ENCODE results near the gene CSF1R. TPM values are rescaled to one million over a fixed set of nuclear protein-coding genes. Genes with fewer than 3 reads are reported as not detected.
"Not testable (repeated sequence)": the region's sequence is repeated elsewhere in the genome, so short reads cannot be mapped to it uniquely, and the experiment has no call there.

The CSF1R gene
- total and polyA plus RNA-seq, 2 donors from 2014 or later = 7.5 to 55.8 TPM

GRCh38 chr5:150052956-150053712 is 33.2 kb downstream of the CSF1R start:
- FAIRE-seq = no peak

DNA sequence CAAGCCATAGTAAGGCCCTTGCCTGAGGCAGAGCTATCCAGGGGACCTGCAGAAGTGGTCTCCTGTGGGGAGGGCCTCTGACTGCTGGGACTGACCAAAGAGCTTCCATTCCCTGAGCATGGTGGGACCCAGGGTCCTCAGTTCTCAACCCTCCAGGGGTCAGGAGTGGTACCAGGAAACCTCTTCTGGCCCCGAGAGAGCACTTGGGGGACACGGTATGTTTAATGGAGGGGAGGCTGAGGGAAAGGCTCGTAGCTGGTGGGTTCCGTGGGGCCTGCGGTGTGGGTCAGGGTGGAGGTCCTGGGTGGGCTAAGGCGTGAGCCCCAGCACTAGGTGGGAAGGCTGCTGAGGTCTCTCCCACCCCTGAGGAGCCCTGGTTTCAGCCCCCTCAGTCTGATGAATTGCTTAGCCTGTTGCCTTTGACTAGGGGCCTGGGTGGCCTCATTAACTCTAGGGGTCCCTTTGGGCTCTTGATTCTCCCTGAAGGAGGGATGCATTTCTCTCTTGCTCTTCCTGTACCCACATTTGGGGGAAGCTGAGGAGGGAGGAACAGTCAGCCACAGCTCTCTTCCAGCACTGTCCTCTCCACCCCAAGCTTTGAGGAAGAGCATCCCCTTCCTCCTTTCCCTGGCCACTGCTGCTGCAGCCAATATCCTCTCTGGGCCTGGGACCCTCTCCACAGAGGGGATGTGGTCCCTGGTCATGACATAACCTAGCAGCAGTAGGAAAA is 34.0 kb downstream of the CSF1R start:
- Histone ChIP-seq H3K9ac (ENCODE audit: low read length in 3 of 3) (no peak overlapping the region), H3K27me3 (ENCODE audit: control insufficient read depth, insufficient read depth, low read length) (no peaks in the 10 kb centered on the region), H3K4me3 (ENCODE audit: low read length in 3 of 3) (no peak overlapping the region), H3K4me1 (ENCODE audit: control insufficient read depth in 2 of 3, insufficient read depth in 2 of 3, low read depth in 1 of 3, low read length in 3 of 3) (no peaks in the 10 kb centered on the region), H3K27ac (ENCODE audit: low read depth in 2 of 2, low read length in 2 of 2) (no peak overlapping the region), H3K36me3 (ENCODE audit: control insufficient read depth in 2 of 3, insufficient read depth in 3 of 3, low read length in 3 of 3) (peaks cover 2 to 69% (median 43%) of the 10 kb centered on the region in 3 donors), H3K9me3 (ENCODE audit: control insufficient read depth in 2 of 3, insufficient read depth in 1 of 3, low read length in 3 of 3) (no peaks in the 10 kb centered on the region)
- DNase-seq = peak in 1 of 5 donors; percentile 12
- intact Hi-C loops (cut with DNase I) = no loop called here
- no peak for FAIRE-seq
- TF ChIP-seq, protein P1, sequence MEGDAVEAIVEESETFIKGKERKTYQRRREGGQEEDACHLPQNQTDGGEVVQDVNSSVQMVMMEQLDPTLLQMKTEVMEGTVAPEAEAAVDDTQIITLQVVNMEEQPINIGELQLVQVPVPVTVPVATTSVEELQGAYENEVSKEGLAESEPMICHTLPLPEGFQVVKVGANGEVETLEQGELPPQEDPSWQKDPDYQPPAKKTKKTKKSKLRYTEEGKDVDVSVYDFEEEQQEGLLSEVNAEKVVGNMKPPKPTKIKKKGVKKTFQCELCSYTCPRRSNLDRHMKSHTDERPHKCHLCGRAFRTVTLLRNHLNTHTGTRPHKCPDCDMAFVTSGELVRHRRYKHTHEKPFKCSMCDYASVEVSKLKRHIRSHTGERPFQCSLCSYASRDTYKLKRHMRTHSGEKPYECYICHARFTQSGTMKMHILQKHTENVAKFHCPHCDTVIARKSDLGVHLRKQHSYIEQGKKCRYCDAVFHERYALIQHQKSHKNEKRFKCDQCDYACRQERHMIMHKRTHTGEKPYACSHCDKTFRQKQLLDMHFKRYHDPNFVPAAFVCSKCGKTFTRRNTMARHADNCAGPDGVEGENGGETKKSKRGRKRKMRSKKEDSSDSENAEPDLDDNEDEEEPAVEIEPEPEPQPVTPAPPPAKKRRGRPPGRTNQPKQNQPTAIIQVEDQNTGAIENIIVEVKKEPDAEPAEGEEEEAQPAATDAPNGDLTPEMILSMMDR (IDR thresholded peaks at IDR 0.05; ENCODE audit: borderline replicate concordance, extremely low read depth, insufficient read depth) = no peak

More at GRCh38 chr5:150052956-150053712, 33.2 kb downstream of the CSF1R start:
- intact Hi-C loops (cut with DNase I) = no loop called here
- Histone ChIP-seq H3K9ac (ENCODE audit: low read length in 3 of 3) (no peak overlapping the region), H3K36me3 (ENCODE audit: control insufficient read depth in 2 of 3, insufficient read depth in 3 of 3, low read length in 3 of 3) (peaks cover 2 to 62% (median 37%) of the 10 kb centered on the region in 3 donors), H3K27me3 (ENCODE audit: control insufficient read depth, insufficient read depth, low read length) (no peaks in the 10 kb centered on the region), H3K4me3 (ENCODE audit: low read length in 3 of 3) (no peak overlapping the region), H3K27ac (ENCODE audit: low read depth in 2 of 2, low read length in 2 of 2) (no peak overlapping the region), H3K9me3 (ENCODE audit: control insufficient read depth in 2 of 3, insufficient read depth in 1 of 3, low read length in 3 of 3) (no peaks in the 10 kb centered on the region), H3K4me1 (ENCODE audit: control insufficient read depth in 2 of 3, insufficient read depth in 2 of 3, low read depth in 1 of 3, low read length in 3 of 3) (no peaks in the 10 kb centered on the region)
- DNase-seq = peak in 1 of 5 donors; percentile 22
- TF ChIP-seq, protein P1 (IDR thresholded peaks at IDR 0.05; ENCODE audit: borderline replicate concordance, extremely low read depth, insufficient read depth) = no peak

DNA sequence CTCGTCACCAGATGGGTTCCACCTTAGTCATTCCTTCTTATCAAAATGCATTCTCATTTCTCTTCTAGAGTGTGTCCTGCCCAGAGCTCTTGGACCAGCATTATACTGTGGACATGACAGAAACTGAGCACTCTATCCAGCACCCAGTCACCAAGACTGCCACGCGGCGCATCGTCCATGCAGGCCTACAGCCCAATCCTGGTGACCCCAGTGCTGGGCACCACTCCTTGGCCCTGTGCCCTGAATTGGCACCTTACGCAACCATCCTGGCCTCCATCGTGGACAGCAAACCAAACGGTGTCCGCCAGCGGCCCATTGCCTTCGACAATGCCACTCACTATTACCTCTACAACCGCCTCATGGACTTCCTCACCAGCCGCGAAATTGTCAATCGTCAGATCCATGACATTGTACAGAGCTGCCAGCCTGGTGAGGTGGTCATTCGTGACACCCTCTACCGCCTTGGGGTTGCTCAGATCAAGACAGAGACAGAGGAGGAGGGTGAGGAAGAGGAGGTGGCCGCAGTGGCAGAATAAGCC is 34.6 kb downstream of the CSF1R start:
- TF ChIP-seq, protein P1 (IDR thresholded peaks at IDR 0.05; ENCODE audit: borderline replicate concordance, extremely low read depth, insufficient read depth) = no peak
- intact Hi-C loops (cut with DNase I) = no loop called here
- no peak overlapping the region for H3K27ac ChIP-seq (ENCODE audit: low read depth in 2 of 2, low read length in 2 of 2)
- no peaks in the 10 kb centered on the region for H3K9me3 ChIP-seq (ENCODE audit: control insufficient read depth in 2 of 3, insufficient read depth in 1 of 3, low read length in 3 of 3)
- no peak for FAIRE-seq
- no peak overlapping the region for H3K4me3 ChIP-seq (ENCODE audit: low read length in 3 of 3)
- peak in 1 of 5 donors; percentile 18 for DNase-seq
- no peaks in the 10 kb centered on the region for H3K4me1 ChIP-seq (ENCODE audit: control insufficient read depth in 2 of 3, insufficient read depth in 2 of 3, low read depth in 1 of 3, low read length in 3 of 3)
- H3K9ac ChIP-seq (ENCODE audit: low read length in 3 of 3) = no peak overlapping the region
- no peaks in the 10 kb centered on the region for H3K27me3 ChIP-seq (ENCODE audit: control insufficient read depth, insufficient read depth, low read length)
- peaks cover 2 to 73% (median 43%) of the 10 kb centered on the region in 3 donors for H3K36me3 ChIP-seq (ENCODE audit: control insufficient read depth in 2 of 3, insufficient read depth in 3 of 3, low read length in 3 of 3)

DNA sequence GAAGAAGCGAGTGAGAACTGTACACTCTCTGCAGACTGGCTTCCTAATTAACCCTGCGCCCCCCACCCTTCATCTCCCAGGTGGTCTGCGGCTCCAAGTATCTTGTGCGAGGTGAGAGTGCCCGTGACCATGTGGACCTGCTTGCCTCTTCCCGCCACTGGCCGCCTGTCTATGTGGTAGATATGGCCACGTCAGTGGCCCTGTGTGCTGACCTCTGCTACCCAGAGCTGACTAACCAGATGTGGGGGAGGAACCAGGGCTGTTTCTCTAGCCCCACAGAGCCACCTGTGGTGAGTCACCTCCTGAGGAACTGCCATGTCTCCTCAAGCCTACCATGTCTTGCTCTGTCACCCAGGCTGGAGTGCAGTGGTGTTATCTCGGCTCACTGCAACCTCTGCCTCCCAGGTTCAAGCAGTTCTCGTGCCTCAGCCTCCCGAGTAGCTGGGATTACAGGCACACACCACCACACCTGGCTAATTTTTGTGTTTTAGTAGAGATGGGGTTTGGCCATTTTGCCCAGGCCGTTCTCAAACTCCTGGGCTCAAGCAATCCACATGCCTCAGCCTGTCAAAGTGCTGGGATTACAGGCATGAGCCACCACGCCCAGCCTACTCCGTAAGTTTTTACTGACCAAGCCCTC is 36.1 kb downstream of the CSF1R start:
- FAIRE-seq; intact Hi-C loops (cut with DNase I); H3K4me3 ChIP-seq (ENCODE audit: low read length in 3 of 3): not testable (repeated sequence)

More for the DNA sequence above, 36.1 kb downstream of the CSF1R start:
- H3K9me3 ChIP-seq (ENCODE audit: control insufficient read depth in 2 of 3, insufficient read depth in 1 of 3, low read length in 3 of 3); H3K27ac ChIP-seq (ENCODE audit: low read depth in 2 of 2, low read length in 2 of 2); H3K9ac ChIP-seq (ENCODE audit: low read length in 3 of 3); H3K4me1 ChIP-seq (ENCODE audit: control insufficient read depth in 2 of 3, insufficient read depth in 2 of 3, low read depth in 1 of 3, low read length in 3 of 3); H3K27me3 ChIP-seq (ENCODE audit: control insufficient read depth, insufficient read depth, low read length): not testable (repeated sequence)
- H3K36me3 ChIP-seq (ENCODE audit: control insufficient read depth in 2 of 3, insufficient read depth in 3 of 3, low read length in 3 of 3) = peaks cover 2 to 83% (median 49%) of the 10 kb centered on the region in 3 donors
- peak in 1 of 5 donors; percentile 19 for DNase-seq

All from kidney (tissue), 14 donors.